Fibroblast of skin of abdomen (primary cell): ENCODE measurements around the gene CMYA5.

Source experiments
- DNase-seq: peaks from one replicate; pipeline ENCODE4 v3.0.0-alpha.2; 2013

The CMYA5 gene

GRCh38 chr5:79794347-79794746 is 104.7 kb downstream of the CMYA5 start:
- no peak for DNase-seq

- DNase-seq, result peak; percentile 31
Observed at GRCh38 chr5:79795764-79796398, 106.2 kb downstream of the CMYA5 start.

GRCh38 chr5:79798893-79799590 is 109.4 kb downstream of the CMYA5 start:
- DNase-seq, result peak; percentile 28

GRCh38 chr5:79800979-79801827 is 111.6 kb downstream of the CMYA5 start:
- DNase-seq, result no peak

- DNase-seq, result no peak
Observed at GRCh38 chr5:79802406-79802805, 112.8 kb downstream of the CMYA5 start.

GRCh38 chr5:79803007-79803406 is 113.4 kb downstream of the CMYA5 start:
- DNase-seq, result no peak

GRCh38 chr5:79806741-79807140 is 117.1 kb downstream of the CMYA5 start:
- DNase-seq, result peak; percentile 22

- DNase-seq, result no peak
Observed at GRCh38 chr5:79809743-79810142, 120.1 kb downstream of the CMYA5 start.

- no peak for DNase-seq
Observed at GRCh38 chr5:79811081-79811480, 121.4 kb downstream of the CMYA5 start.

- DNase-seq, result no peak
Observed at GRCh38 chr5:79811904-79812303, 122.3 kb downstream of the CMYA5 start.

- DNase-seq, result no peak
Observed at GRCh38 chr5:79814699-79815098, 125.1 kb downstream of the CMYA5 start.

GRCh38 chr5:79816014-79816413 is 126.4 kb downstream of the CMYA5 start:
- no peak for DNase-seq

GRCh38 chr5:79820648-79821047 is 131.0 kb downstream of the CMYA5 start:
- no peak for DNase-seq

GRCh38 chr5:79824444-79824843 is 134.8 kb downstream of the CMYA5 start:
- DNase-seq, result no peak

- no peak for DNase-seq
Observed at GRCh38 chr5:79825802-79826201, 136.2 kb downstream of the CMYA5 start.

GRCh38 chr5:79827159-79827629 is 137.6 kb downstream of the CMYA5 start:
- no peak for DNase-seq

GRCh38 chr5:79829260-79829659 is 139.6 kb downstream of the CMYA5 start:
- DNase-seq, result no peak

- DNase-seq, result no peak
Observed at GRCh38 chr5:79831381-79832309, 142.0 kb downstream of the CMYA5 start.

GRCh38 chr5:79832911-79833310 is 143.3 kb downstream of the CMYA5 start:
- DNase-seq, result no peak

- no peak for DNase-seq
Observed at GRCh38 chr5:79834098-79834753, 144.6 kb downstream of the CMYA5 start.
